HepG2 (cell line): ENCODE measurements around the gene RNF213. TPM values are rescaled to one million over a fixed set of nuclear protein-coding genes. Genes with fewer than 3 reads are reported as not detected.

Source experiments
- ATAC-seq: fragments of 200-7000 bp; cut with Tn5 transposase; 3 replicates; pipeline ENCODE4 v1.9.1; 2020; ENCODE audit warnings: mild to moderate bottlenecking, moderate library complexity
- BruUV-seq: library from RNA; stranded (reverse); fragments of 400-500 nt; replicated peaks from 2 replicates; lab custom pipeline; 2021; lab: Mats Ljungman, UMichigan
- CTCF ChIA-PET: fragments of 300-600 bp; formaldehyde crosslinking; extraction: SDS; loops from one replicate; lab custom pipeline; 2021; ENCODE audit warnings: low total read pairs, inconsistent platforms, low intra/inter-chr PET ratio; lab: Yijun Ruan, JAX
- POLR2A ChIA-PET: fragments of 350-600 bp; sonication (Branson Sonifier 250); formaldehyde crosslinking; loops from one replicate; lab custom pipeline; 2020; ENCODE audit warnings: antibody characterized with exemption, inconsistent platforms; lab: Yijun Ruan, JAX
- DNase-seq: peaks from one replicate; pipeline ENCODE4 v3.0.0-alpha.2; 2015; ENCODE audit warnings: low spot score
- FAIRE-seq: peaks from 3 replicates; lab custom pipeline; 2011; peaks lifted over from hg19 to GRCh38; lab: Jason Lieb, UNC
- H2AFZ ChIP-seq: one replicate; pipeline ENCODE4 v1.6.1; 2011; ENCODE audit warnings: low read length, inconsistent platforms
- H3K27ac ChIP-seq: fragments of 300-600 bp; 3 replicates; pipeline ENCODE4 v1.8.0; 2011; ENCODE audit warnings: mixed run types, mild to moderate bottlenecking, mixed read lengths, low read length, inconsistent platforms; ENCODE audit not compliant: insufficient read depth; ENCODE audit errors: extremely low read length
- H3K27me3 ChIP-seq, 2 experiments: fragments of 200-600 bp in 1 of 2; 2 replicates in 1 of 2; 3 replicates in 1 of 2; pipeline versions ENCODE4 v1.6.0 to v1.8.0; 2011; ENCODE audit warnings: low read length in 2 of 2, mild to moderate bottlenecking in 2 of 2, moderate library complexity in 2 of 2, inconsistent platforms in 1 of 2; ENCODE audit not compliant: insufficient read depth in 2 of 2, control insufficient read depth in 1 of 2
- H3K36me3 ChIP-seq, 2 experiments: fragments of 200-600 bp in 1 of 2; replicated peaks in 1 of 2; 2 replicates in 1 of 2; 3 replicates in 1 of 2; pipeline versions ENCODE4 v1.5.1 to v1.8.0; 2011; ENCODE audit warnings: low read length in 2 of 2, inconsistent platforms in 1 of 2; ENCODE audit not compliant: insufficient read depth in 2 of 2, control insufficient read depth in 1 of 2
- H3K4me1 ChIP-seq: 2 replicates; pipeline ENCODE4 v1.5.1; 2012; ENCODE audit warnings: low read length, inconsistent platforms; ENCODE audit not compliant: insufficient read depth
- H3K4me2 ChIP-seq: 2 replicates; pipeline ENCODE4 v1.6.0; 2011; ENCODE audit warnings: low read depth, low read length, inconsistent platforms
- H3K4me3 ChIP-seq, 3 experiments: fragments of 200-600 bp in 1 of 3; sonication (generic), shearing (Covaris generic) in 1 of 3; replicated peaks in 1 of 3; 2 replicates each; pipeline ENCODE4 v1.5.1; 2011 to 2016; ENCODE audit warnings: low read length in 3 of 3, inconsistent platforms in 2 of 3, low read depth in 2 of 3, mild to moderate bottlenecking in 2 of 3, control low read depth in 1 of 3, mixed read lengths in 1 of 3; ENCODE audit not compliant: insufficient read depth in 1 of 3
- H3K79me2 ChIP-seq: one replicate; pipeline ENCODE4 v1.6.1; 2011; ENCODE audit warnings: low read length, inconsistent platforms; ENCODE audit not compliant: insufficient read depth
- H3K9ac ChIP-seq: 2 replicates; pipeline ENCODE4 v1.6.0; 2011; ENCODE audit warnings: mild to moderate bottlenecking, low read depth, low read length, inconsistent platforms; ENCODE audit not compliant: insufficient read depth
- H3K9me3 ChIP-seq: 2 replicates; pipeline ENCODE4 v1.5.1; 2012; ENCODE audit warnings: mild to moderate bottlenecking, low read length
- H4K20me1 ChIP-seq: 2 replicates; pipeline ENCODE4 v1.6.0; 2011; ENCODE audit warnings: inconsistent platforms, mild to moderate bottlenecking, low read length, moderate library complexity; ENCODE audit not compliant: insufficient read depth
- ARID2 ChIP-seq: sonication (generic); formaldehyde crosslinking; IDR thresholded peaks from 2 replicates; pipeline ENCODE4 v1.8.1; 2022; ENCODE audit warnings: mild to moderate bottlenecking, missing genetic modification reagents, borderline replicate concordance
- ATM ChIP-seq: fragments of 450-650 bp; IDR thresholded peaks from 2 replicates; pipeline ENCODE4 v1.7.1; 2017; ENCODE audit warnings: mild to moderate bottlenecking, borderline replicate concordance
- POLR2AphosphoS5 ChIP-seq: IDR thresholded peaks from 2 replicates; pipeline ENCODE4 v1.6.1; 2012; ENCODE audit warnings: low read depth, low read length
- TRIM22 ChIP-seq: fragments of 450-650 bp; IDR thresholded peaks from 2 replicates; pipeline ENCODE4 v1.6.1; 2017
- ZEB1 ChIP-seq: IDR thresholded peaks from 2 replicates; pipeline ENCODE4 v1.6.1; 2012; ENCODE audit warnings: mild to moderate bottlenecking, low read depth, inconsistent platforms; ENCODE audit not compliant: insufficient replicate concordance
- ZFAT ChIP-seq: sonication (generic); formaldehyde crosslinking; conservative IDR thresholded peaks from 2 replicates; pipeline ENCODE4 v1.8.1; 2023; ENCODE audit warnings: missing genetic modification reagents, inconsistent platforms
- ZNF589 ChIP-seq: sonication (generic); formaldehyde crosslinking; conservative IDR thresholded peaks from 2 replicates; pipeline ENCODE4 v1.8.0; 2022; ENCODE audit warnings: mild to moderate bottlenecking, moderate library complexity, missing genetic modification reagents
- ZNF709 ChIP-seq: sonication (generic); formaldehyde crosslinking; IDR thresholded peaks from 2 replicates; pipeline ENCODE4 v1.5.0; 2020; ENCODE audit warnings: mild to moderate bottlenecking, missing genetic modification reagents
- WGBS: methylation state at CpG from one replicate; pipeline ENCODE4 v1.1.6; 2017; ENCODE audit warnings: low lambda C conversion rate; 5-methylcytosine and 5-hydroxymethylcytosine counted together
- in situ Hi-C: cut with HindIII; loops from 2 replicates; pipeline ENCODE4 v1.10.0; 2017; ENCODE audit warnings: low pct_unique_long_range_greater_than_20kb; ENCODE audit not compliant: extremely low pct_ligation_motif_present
- intact Hi-C: fragments of 100-400 bp; cut with micrococcal nuclease; formaldehyde crosslinking; loops from one replicate; pipeline ENCODE4 v1.10.0; 2022; ENCODE audit not compliant: unreplicated experiment
- polyA plus RNA-seq, 8 experiments: library from polyadenylated mRNA; depleted of rRNA in 3 of 8; stranded (reverse) in 7 of 8; unstranded in 1 of 8; fragments of >200 nt; fragmentation: Illumina TruSeq in 4 of 8; extraction: Trizol in 4 of 8; gene quantifications; 2 replicates each; pipeline versions ENCODE4 v1.2.1 to v1.2.3, GENCODE V29; 2011 to 2016; ENCODE audit warnings: low read depth in 4 of 8, missing spikeins in 1 of 8, mixed read lengths in 1 of 8; ENCODE audit not compliant: insufficient read depth in 1 of 8
- total RNA-seq, 5 experiments: library from RNA; depleted of rRNA; stranded (reverse); fragments of >200 nt; fragmentation: Illumina TruSeq; extraction: Trizol; gene quantifications; 2 replicates each; pipeline ENCODE4 v1.2.3, GENCODE V29; 2016; ENCODE audit warnings: low read depth in 1 of 5

The RNF213 gene
- total and polyA plus RNA-seq, 2 of the 13 experiments (the other 11 are each of a cell fraction or from before 2014, with no cell fraction given): 38.6 to 38.7 TPM

GRCh38 chr17:80442764-80443163 is 182.1 kb downstream of the RNF213 start:
- Histone ChIP-seq H3K9me3 (no peaks in the 10 kb centered on the region), H3K4me2 (no peak overlapping the region), H3K9ac (no peak overlapping the region), H3K4me1 (peaks cover 11% of the 10 kb centered on the region), H4K20me1 (peaks cover 14% of the 10 kb centered on the region; the same call in 1 of the 2 replicates), H3K36me3 (no peaks in the 10 kb centered on the region), H3K27ac (no peak overlapping the region), H2AFZ (no peak overlapping the region), H3K79me2 (no peaks in the 10 kb centered on the region), H3K27me3 (peaks cover 5 to 11% of the 10 kb centered on the region in 2 experiments; a peak in 2 of 5 replicates), H3K4me3 (no peak overlapping the region)
- ChIA-PET POLR2A (interaction anchor here (1.2 kb wide), 1 partner anchor 102 kb away, joined by 3 read pairs; the partner anchor contains the start of gene RPTOR), CTCF (no interaction called here)
- TF ChIP-seq TRIM22: no peak
- no peak for TF ChIP-seq ZNF709 (CRISPR knock-in tag)
- TF ChIP-seq ATM: no peak
- in situ Hi-C loops: no loop called here
- 44% methylated on average over 3 of the region's 4 CpGs for WGBS
- ATAC-seq (no peak), DNase-seq (no peak), FAIRE-seq (no peak)
- intact Hi-C loops: no loop called here
- BruUV-seq: no TSS peak

GRCh38 chr17:80443498-80443897 is 182.8 kb downstream of the RNF213 start:
- H3K4me2 ChIP-seq: no peak overlapping the region
- H2AFZ ChIP-seq: no peak overlapping the region
- BruUV-seq: no TSS peak
- POLR2A ChIA-PET: interaction anchor here (1.2 kb wide), 1 partner anchor 101 kb away, joined by 3 read pairs; the partner anchor contains the start of gene RPTOR
- no peak for TF ChIP-seq POLR2AphosphoS5
- TF ChIP-seq ARID2 (CRISPR knock-in tag): no peak
- TF ChIP-seq TRIM22: no peak
- no peak for TF ChIP-seq ZFAT (CRISPR knock-in tag)
- TF ChIP-seq ZEB1: no peak
- TF ChIP-seq ZNF589 (CRISPR knock-in tag): no peak
- TF ChIP-seq, all 625 proteins: peak for 0
- DNase-seq (no peak), ATAC-seq (no peak), FAIRE-seq (no peak)
- no peaks in the 10 kb centered on the region for H3K9me3 ChIP-seq
- 7% methylated on average over 11 of the region's 12 CpGs for WGBS
- no peak overlapping the region for H3K27ac ChIP-seq
- H3K4me3 ChIP-seq: no peak overlapping the region
- H3K4me1 ChIP-seq: peaks cover 13% of the 10 kb centered on the region
- H4K20me1 ChIP-seq: peaks cover 14% of the 10 kb centered on the region; the same call in 1 of the 2 replicates
- CTCF ChIA-PET: no interaction called here
- in situ Hi-C loops: no loop called here
- H3K9ac ChIP-seq: no peak overlapping the region
- H3K27me3 ChIP-seq: peaks cover 8 to 18% of the 10 kb centered on the region in 2 experiments; a peak in 3 of 5 replicates
- no peaks in the 10 kb centered on the region for H3K36me3 ChIP-seq
- intact Hi-C loops: no loop called here
- H3K79me2 ChIP-seq: no peaks in the 10 kb centered on the region
